ENCODE data around the gene CSAG2.
A peak's percentile ranks its signal among the peaks of the same experiment; 100 is the strongest.
"Not testable (repeated sequence)": the region's sequence is repeated elsewhere in the genome, so short reads cannot be mapped to it uniquely, and the experiment has no call there.

The CSAG2 gene

DNA sequence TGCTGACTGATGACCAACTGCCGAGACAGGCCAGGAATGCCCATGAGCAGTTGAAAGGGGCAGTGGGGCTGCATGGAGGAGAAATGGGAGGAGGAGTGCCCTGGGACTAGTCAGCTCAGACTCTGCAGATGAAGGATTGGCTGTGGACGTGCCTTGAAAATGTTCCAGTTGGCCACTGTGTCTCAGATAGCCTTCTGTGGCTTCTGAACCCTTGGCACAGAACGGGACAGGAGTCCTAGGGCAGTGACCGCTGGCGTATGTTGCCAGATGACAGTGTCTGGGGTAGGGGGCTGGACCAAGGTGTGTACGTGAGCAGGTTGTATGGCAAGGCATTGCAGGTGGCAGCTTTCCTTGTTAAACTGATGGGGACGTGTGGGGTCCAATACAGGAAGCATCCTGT lies 2.6 kb downstream of the CSAG2 start:
- H3K27ac Mint-ChIP-seq; DNase-seq; H3K9me3 Mint-ChIP-seq; H3K4me1 Mint-ChIP-seq; ATAC-seq (replicated peaks); H3K27me3 Mint-ChIP-seq; H3K36me3 Mint-ChIP-seq; H3K4me3 Mint-ChIP-seq: not testable (repeated sequence)

GRCh38 chrX:152700390-152700789 lies 8.7 kb downstream of the CSAG2 start:
- not testable (repeated sequence) for H3K36me3 Mint-ChIP-seq; H3K9me3 Mint-ChIP-seq; H3K27ac Mint-ChIP-seq; ATAC-seq (replicated peaks); H3K4me3 Mint-ChIP-seq; H3K27me3 Mint-ChIP-seq; H3K4me1 Mint-ChIP-seq; DNase-seq

DNA sequence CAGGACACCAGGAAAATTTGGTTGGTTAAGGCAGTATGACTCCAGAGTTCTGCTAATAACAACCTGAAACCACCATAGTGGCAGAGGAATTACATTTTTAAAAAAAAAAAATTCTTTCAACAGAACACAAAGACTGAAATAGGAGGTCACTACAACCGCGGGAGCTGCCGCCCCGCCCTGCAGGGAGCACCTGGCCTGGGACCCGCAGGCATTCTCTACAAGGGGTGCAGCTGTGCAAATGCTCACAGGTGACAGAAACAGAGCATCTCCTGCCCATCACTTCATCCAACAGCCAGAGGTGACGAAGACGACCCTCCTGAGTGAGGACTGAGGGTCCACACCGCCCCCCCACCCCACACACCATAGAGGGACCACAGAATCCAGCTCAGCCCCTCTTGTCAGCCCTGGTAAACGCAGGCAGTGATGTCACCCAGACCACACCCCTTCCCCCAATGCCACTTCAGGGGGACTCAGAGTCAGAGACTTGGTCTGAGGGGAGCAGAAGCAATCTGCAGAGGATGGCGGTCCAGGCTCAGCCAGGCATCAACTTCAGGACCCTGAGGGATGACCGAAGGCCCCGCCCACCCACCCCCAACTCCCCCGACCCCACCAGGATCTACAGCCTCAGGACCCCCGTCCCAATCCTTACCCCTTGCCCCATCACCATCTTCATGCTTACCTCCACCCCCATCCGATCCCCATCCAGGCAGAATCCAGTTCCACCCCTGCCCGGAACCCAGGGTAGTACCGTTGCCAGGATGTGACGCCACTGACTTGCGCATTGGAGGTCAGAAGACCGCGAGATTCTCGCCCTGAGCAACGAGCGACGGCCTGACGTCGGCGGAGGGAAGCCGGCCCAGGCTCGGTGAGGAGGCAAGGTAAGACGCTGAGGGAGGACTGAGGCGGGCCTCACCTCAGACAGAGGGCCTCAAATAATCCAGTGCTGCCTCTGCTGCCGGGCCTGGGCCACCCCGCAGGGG lies 10.8 kb downstream of the CSAG2 start, which contains the start of gene MAGEA3:
Gene MAGEA3 (plus strand): TSS at position 843 of the 980 bp plus-strand sequence. CDS start 2,039 bp downstream, outside the sequence.
- H3K27me3 Mint-ChIP-seq; H3K27ac Mint-ChIP-seq; DNase-seq; H3K4me1 Mint-ChIP-seq; H3K36me3 Mint-ChIP-seq; H3K9me3 Mint-ChIP-seq; ATAC-seq (replicated peaks); H3K4me3 Mint-ChIP-seq: not testable (repeated sequence)

DNA sequence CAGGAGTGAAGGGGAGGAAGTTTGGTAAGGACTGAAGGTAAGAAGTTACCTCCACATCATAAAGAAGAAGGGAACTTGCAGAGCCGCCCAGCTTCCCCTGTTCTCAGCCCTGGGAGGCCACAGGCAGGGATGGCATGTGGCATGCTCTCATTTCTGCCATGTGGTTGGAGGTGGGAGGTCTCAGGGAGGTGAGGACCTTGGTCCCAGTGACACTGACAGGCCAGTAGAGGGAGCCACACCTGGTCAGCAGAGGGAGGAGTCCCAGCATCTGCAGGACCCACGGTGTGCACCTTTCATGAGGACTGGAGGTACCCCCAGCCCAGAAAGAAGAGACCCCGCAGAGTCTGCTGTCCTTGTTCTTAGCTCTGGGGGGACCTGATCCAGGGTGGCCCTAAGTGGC lies 28.1 kb downstream of the CSAG2 start:
- H3K4me1 Mint-ChIP-seq, H3K27me3 Mint-ChIP-seq, H3K4me3 Mint-ChIP-seq, H3K27ac Mint-ChIP-seq, H3K9me3 Mint-ChIP-seq, H3K36me3 Mint-ChIP-seq, DNase-seq: not testable (repeated sequence)
- ATAC-seq (replicated peaks), result peak; percentile 60 to 81

DNA sequence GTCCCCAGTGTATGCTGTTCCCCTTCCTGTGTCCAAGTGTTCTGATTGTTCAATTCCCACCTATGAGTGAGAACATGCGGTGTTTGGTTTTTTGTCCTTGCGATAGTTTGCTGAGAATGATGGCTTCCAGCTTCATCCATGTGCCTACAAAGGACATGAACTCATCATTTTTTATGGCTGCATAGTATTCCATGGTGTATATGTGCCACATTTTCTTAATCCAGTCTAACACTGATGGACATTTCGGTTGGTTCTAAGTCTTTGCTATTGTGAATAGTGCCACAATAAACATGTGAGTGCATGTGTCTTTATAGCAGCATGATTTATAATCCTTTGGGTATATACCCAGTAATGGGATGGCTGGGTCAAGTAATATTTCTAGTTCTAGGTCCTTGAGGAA lies 34.4 kb downstream of the CSAG2 start:
- not testable (repeated sequence) for H3K4me1 Mint-ChIP-seq; H3K4me3 Mint-ChIP-seq; H3K9me3 Mint-ChIP-seq; H3K36me3 Mint-ChIP-seq; ATAC-seq (replicated peaks); H3K27ac Mint-ChIP-seq; DNase-seq; H3K27me3 Mint-ChIP-seq

DNA sequence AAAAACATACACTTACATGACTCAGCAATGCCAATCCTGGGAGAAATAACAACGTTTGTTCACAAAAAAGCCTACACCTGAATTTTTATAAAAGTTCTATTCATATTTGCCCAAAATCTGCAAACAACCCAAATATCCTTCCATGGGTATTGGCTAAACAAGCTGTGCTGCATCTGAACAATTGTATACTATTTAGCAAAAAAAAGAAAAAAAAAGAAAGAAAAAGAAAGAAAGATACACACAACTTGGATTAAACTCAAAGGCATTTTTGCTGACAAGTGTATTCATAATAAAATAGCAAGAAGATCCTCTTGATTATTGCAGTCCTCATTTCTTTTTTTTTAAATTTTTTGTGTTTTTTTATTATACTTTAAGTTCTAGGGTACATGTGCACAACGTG lies 34.9 kb downstream of the CSAG2 start:
- Mint-ChIP-seq H3K4me3 (no peak overlapping the region), H3K27ac (no peak overlapping the region), H3K4me1 (no peaks in the 10 kb centered on the region), H3K9me3 (peaks cover 0 to 2% of the 10 kb centered on the region in 2 donors), H3K27me3 (no peaks in the 10 kb centered on the region), H3K36me3 (no peaks in the 10 kb centered on the region)
- DNase-seq (no peak), ATAC-seq (replicated peaks) (no peak)

DNA sequence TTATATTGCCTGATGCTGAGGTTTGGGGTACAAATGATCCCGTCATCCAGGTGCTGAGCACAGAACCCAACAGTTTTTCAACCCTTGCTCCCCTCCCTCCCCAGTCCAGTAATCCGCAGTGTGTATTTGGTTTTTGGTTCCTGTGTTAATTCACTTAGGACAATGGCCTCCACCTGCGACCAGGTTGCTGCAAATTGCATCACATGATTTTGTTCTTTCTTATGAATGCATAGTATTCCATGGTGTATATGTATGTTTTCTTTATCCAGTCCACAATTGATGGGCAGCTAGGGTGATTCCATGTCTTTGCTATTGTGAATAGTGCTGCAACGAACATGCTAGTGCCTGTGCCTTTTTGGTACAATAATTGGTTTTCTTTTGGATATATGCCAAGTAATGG lies 46.0 kb downstream of the CSAG2 start:
- no peak overlapping the region for H3K4me3 Mint-ChIP-seq
- H3K4me1 Mint-ChIP-seq, result no peaks in the 10 kb centered on the region
- peaks cover 0 to 12% of the 10 kb centered on the region in 2 donors for H3K27me3 Mint-ChIP-seq
- peaks cover 4 to 12% of the 10 kb centered on the region in 2 donors for H3K9me3 Mint-ChIP-seq
- H3K27ac Mint-ChIP-seq, result no peak overlapping the region
- peaks cover 0 to 2% of the 10 kb centered on the region in 2 donors for H3K36me3 Mint-ChIP-seq
- ATAC-seq (replicated peaks), result no peak
- no peak for DNase-seq

DNA sequence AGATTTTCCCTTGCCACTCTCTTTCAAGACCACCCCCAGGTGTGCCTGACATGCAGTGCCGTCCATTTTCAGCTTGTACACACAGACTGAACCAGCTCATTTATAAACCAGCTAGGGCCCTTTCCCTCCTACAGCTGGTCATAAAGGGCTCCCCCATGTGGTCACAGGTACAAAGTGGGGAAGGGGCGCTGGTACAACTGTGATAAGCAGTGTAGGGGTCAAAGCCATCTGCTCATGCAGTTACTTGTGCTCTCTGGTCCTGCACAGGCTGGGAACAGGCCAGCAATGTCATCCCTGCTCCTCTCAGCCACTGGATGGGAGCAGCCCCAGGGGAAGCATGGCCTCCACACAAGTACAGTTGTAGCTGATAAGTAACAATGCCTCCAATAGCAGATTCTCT lies 50.8 kb downstream of the CSAG2 start:
- no peak overlapping the region for H3K27ac Mint-ChIP-seq
- H3K27me3 Mint-ChIP-seq, result peaks cover 0 to 11% of the 10 kb centered on the region in 2 donors
- no peak overlapping the region for H3K4me3 Mint-ChIP-seq
- no peaks in the 10 kb centered on the region for H3K36me3 Mint-ChIP-seq
- no peaks in the 10 kb centered on the region for H3K4me1 Mint-ChIP-seq
- ATAC-seq (replicated peaks) (no peak), DNase-seq (no peak)
- H3K9me3 Mint-ChIP-seq, result peaks cover 1 to 5% of the 10 kb centered on the region in 2 donors
